HepG2 (cell line): ENCODE measurements around the gene CLPX. TPM values are rescaled to one million over a fixed set of nuclear protein-coding genes. Genes with fewer than 3 reads are reported as not detected.
A peak's percentile ranks its signal among the peaks of the same experiment; 100 is the strongest.

Source experiments
- ATAC-seq: fragments of 200-7000 bp; cut with Tn5 transposase; 3 replicates; pipeline ENCODE4 v1.9.1; 2020; ENCODE audit warnings: mild to moderate bottlenecking, moderate library complexity
- BruUV-seq: library from RNA; stranded (reverse); fragments of 400-500 nt; replicated peaks from 2 replicates; lab custom pipeline; 2021; lab: Mats Ljungman, UMichigan
- CTCF ChIA-PET: fragments of 300-600 bp; formaldehyde crosslinking; extraction: SDS; loops from one replicate; lab custom pipeline; 2021; ENCODE audit warnings: low total read pairs, inconsistent platforms, low intra/inter-chr PET ratio; lab: Yijun Ruan, JAX
- POLR2A ChIA-PET: fragments of 350-600 bp; sonication (Branson Sonifier 250); formaldehyde crosslinking; loops from one replicate; lab custom pipeline; 2020; ENCODE audit warnings: antibody characterized with exemption, inconsistent platforms; lab: Yijun Ruan, JAX
- DNase-seq: peaks from one replicate; pipeline ENCODE4 v3.0.0-alpha.2; 2015; ENCODE audit warnings: low spot score
- FAIRE-seq: peaks from 3 replicates; lab custom pipeline; 2011; peaks lifted over from hg19 to GRCh38; lab: Jason Lieb, UNC
- H2AFZ ChIP-seq: one replicate; pipeline ENCODE4 v1.6.1; 2011; ENCODE audit warnings: low read length, inconsistent platforms
- H3K27ac ChIP-seq: fragments of 300-600 bp; 3 replicates; pipeline ENCODE4 v1.8.0; 2011; ENCODE audit warnings: mixed run types, mild to moderate bottlenecking, mixed read lengths, low read length, inconsistent platforms; ENCODE audit not compliant: insufficient read depth; ENCODE audit errors: extremely low read length
- H3K27me3 ChIP-seq, 2 experiments: fragments of 200-600 bp in 1 of 2; 2 replicates in 1 of 2; 3 replicates in 1 of 2; pipeline versions ENCODE4 v1.6.0 to v1.8.0; 2011; ENCODE audit warnings: low read length in 2 of 2, mild to moderate bottlenecking in 2 of 2, moderate library complexity in 2 of 2, inconsistent platforms in 1 of 2; ENCODE audit not compliant: insufficient read depth in 2 of 2, control insufficient read depth in 1 of 2
- H3K36me3 ChIP-seq, 2 experiments: fragments of 200-600 bp in 1 of 2; replicated peaks in 1 of 2; 2 replicates in 1 of 2; 3 replicates in 1 of 2; pipeline versions ENCODE4 v1.5.1 to v1.8.0; 2011; ENCODE audit warnings: low read length in 2 of 2, inconsistent platforms in 1 of 2; ENCODE audit not compliant: insufficient read depth in 2 of 2, control insufficient read depth in 1 of 2
- H3K4me1 ChIP-seq: 2 replicates; pipeline ENCODE4 v1.5.1; 2012; ENCODE audit warnings: low read length, inconsistent platforms; ENCODE audit not compliant: insufficient read depth
- H3K4me2 ChIP-seq: 2 replicates; pipeline ENCODE4 v1.6.0; 2011; ENCODE audit warnings: low read depth, low read length, inconsistent platforms
- H3K4me3 ChIP-seq, 3 experiments: fragments of 200-600 bp in 1 of 3; sonication (generic), shearing (Covaris generic) in 1 of 3; replicated peaks in 1 of 3; 2 replicates each; pipeline ENCODE4 v1.5.1; 2011 to 2016; ENCODE audit warnings: low read length in 3 of 3, inconsistent platforms in 2 of 3, low read depth in 2 of 3, mild to moderate bottlenecking in 2 of 3, control low read depth in 1 of 3, mixed read lengths in 1 of 3; ENCODE audit not compliant: insufficient read depth in 1 of 3
- H3K79me2 ChIP-seq: one replicate; pipeline ENCODE4 v1.6.1; 2011; ENCODE audit warnings: low read length, inconsistent platforms; ENCODE audit not compliant: insufficient read depth
- H3K9ac ChIP-seq: 2 replicates; pipeline ENCODE4 v1.6.0; 2011; ENCODE audit warnings: mild to moderate bottlenecking, low read depth, low read length, inconsistent platforms; ENCODE audit not compliant: insufficient read depth
- H3K9me3 ChIP-seq: 2 replicates; pipeline ENCODE4 v1.5.1; 2012; ENCODE audit warnings: mild to moderate bottlenecking, low read length
- H4K20me1 ChIP-seq: 2 replicates; pipeline ENCODE4 v1.6.0; 2011; ENCODE audit warnings: inconsistent platforms, mild to moderate bottlenecking, low read length, moderate library complexity; ENCODE audit not compliant: insufficient read depth
- DMAP1 ChIP-seq: IDR thresholded peaks from 2 replicates; pipeline ENCODE4 v1.6.1; 2016
- KDM1A ChIP-seq: IDR thresholded peaks from 2 replicates; pipeline ENCODE4 v1.6.1; 2016; ENCODE audit warnings: missing compliant biosample characterization
- RBFOX2 ChIP-seq: fragments of 200-400 bp; formaldehyde crosslinking; IDR thresholded peaks from 2 replicates; pipeline ENCODE4 v1.6.1; 2017; ENCODE audit warnings: low read depth, mild to moderate bottlenecking, low read length
- SNAPC2 ChIP-seq: sonication (generic); formaldehyde crosslinking; IDR thresholded peaks from 2 replicates; pipeline ENCODE4 v1.8.1; 2022; ENCODE audit warnings: mild to moderate bottlenecking, missing genetic modification reagents
- ZBTB37 ChIP-seq: sonication (generic); formaldehyde crosslinking; IDR thresholded peaks from 2 replicates; pipeline ENCODE4 v1.4.0; 2020; ENCODE audit warnings: mild to moderate bottlenecking, missing genetic modification reagents
- ZNF558 ChIP-seq: sonication (generic); formaldehyde crosslinking; IDR thresholded peaks from 2 replicates; pipeline ENCODE4 v1.9.0; 2022; ENCODE audit warnings: mild to moderate bottlenecking, missing genetic modification reagents, borderline replicate concordance
- ZSCAN22 ChIP-seq: sonication (generic); formaldehyde crosslinking; IDR thresholded peaks from 2 replicates; pipeline ENCODE4 v1.4.0; 2020; ENCODE audit warnings: mild to moderate bottlenecking, missing genetic modification reagents
- WGBS: methylation state at CpG from one replicate; pipeline ENCODE4 v1.1.6; 2017; ENCODE audit warnings: low lambda C conversion rate; 5-methylcytosine and 5-hydroxymethylcytosine counted together
- in situ Hi-C: cut with HindIII; loops from 2 replicates; pipeline ENCODE4 v1.10.0; 2017; ENCODE audit warnings: low pct_unique_long_range_greater_than_20kb; ENCODE audit not compliant: extremely low pct_ligation_motif_present
- intact Hi-C: fragments of 100-400 bp; cut with micrococcal nuclease; formaldehyde crosslinking; loops from one replicate; pipeline ENCODE4 v1.10.0; 2022; ENCODE audit not compliant: unreplicated experiment
- polyA plus RNA-seq, 8 experiments: library from polyadenylated mRNA; depleted of rRNA in 3 of 8; stranded (reverse) in 7 of 8; unstranded in 1 of 8; fragments of >200 nt; fragmentation: Illumina TruSeq in 4 of 8; extraction: Trizol in 4 of 8; gene quantifications; 2 replicates each; pipeline versions ENCODE4 v1.2.1 to v1.2.3, GENCODE V29; 2011 to 2016; ENCODE audit warnings: low read depth in 4 of 8, missing spikeins in 1 of 8, mixed read lengths in 1 of 8; ENCODE audit not compliant: insufficient read depth in 1 of 8
- total RNA-seq, 5 experiments: library from RNA; depleted of rRNA; stranded (reverse); fragments of >200 nt; fragmentation: Illumina TruSeq; extraction: Trizol; gene quantifications; 2 replicates each; pipeline ENCODE4 v1.2.3, GENCODE V29; 2016; ENCODE audit warnings: low read depth in 1 of 5
- TF ChIP-seq, protein P1 (sequence below): IDR thresholded peaks from 2 replicates; pipeline ENCODE4 v1.6.1; 2016; ENCODE audit warnings: low read depth
- TF ChIP-seq, protein P2 (sequence below): sonication (generic); formaldehyde crosslinking; IDR thresholded peaks from 2 replicates; pipeline ENCODE4 v1.4.0; 2020; ENCODE audit warnings: missing genetic modification reagents, borderline replicate concordance

Gene CLPX
- total and polyA plus RNA-seq, 2 of the 13 experiments (the other 11 are each of a cell fraction or from before 2014, with no cell fraction given), result 33.9 to 61.3 TPM

- TF ChIP-seq ZBTB37 (CRISPR knock-in tag) (no peak), RBFOX2 (0 out of 2 replicates have a peak, but pooled peaks have one; percentile 12), ZNF558 (CRISPR knock-in tag) (no peak)
- no peak overlapping the region for H2AFZ ChIP-seq
- POLR2A ChIA-PET, result no interaction called here
- no TSS peak for BruUV-seq
- H3K79me2 ChIP-seq, result peaks cover 23% of the 10 kb centered on the region
- ATAC-seq (no peak), DNase-seq (no peak), FAIRE-seq (no peak)
- H4K20me1 ChIP-seq, result 0 out of 2 replicates have a peak, but pooled peaks cover 5% of the 10 kb centered on the region
- H3K4me2 ChIP-seq, result no peak overlapping the region
- CTCF ChIA-PET, result no interaction called here
- H3K9ac ChIP-seq, result no peak overlapping the region
- H3K27me3 ChIP-seq, result no peaks in the 10 kb centered on the region
- H3K4me3 ChIP-seq, result no peak overlapping the region
- peaks cover 6 to 59% of the 10 kb centered on the region in 2 experiments; a peak in 4 of 5 replicates for H3K36me3 ChIP-seq
- in situ Hi-C loops (no loop called here), intact Hi-C loops (no loop called here)
- H3K9me3 ChIP-seq, result no peaks in the 10 kb centered on the region
- peaks cover 48% of the 10 kb centered on the region for H3K4me1 ChIP-seq
- H3K27ac ChIP-seq, result no peak overlapping the region
Measured at GRCh38 chr15:65176056-65176455, 9.1 kb downstream of the CLPX start.

DNA sequence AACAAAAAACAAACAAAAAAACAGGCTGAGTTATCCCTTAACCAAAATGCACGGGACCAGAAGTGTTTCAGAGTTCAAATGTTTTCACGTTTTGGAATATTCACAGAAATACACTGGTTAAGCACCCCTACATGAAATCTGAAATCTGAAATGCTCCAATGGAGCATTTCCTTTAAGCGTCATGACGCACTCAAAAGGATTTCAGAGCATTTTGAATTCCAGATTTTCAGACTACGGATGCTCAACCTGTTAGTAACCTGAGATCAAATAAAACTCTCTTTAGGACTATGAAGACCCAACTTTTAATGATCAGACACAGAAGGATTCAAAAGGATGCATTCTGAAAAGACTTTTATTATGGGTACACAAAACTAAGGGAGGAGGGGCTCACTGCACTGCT, 9.6 kb downstream of the CLPX start:
- CTCF ChIA-PET, result no interaction called here
- no peak for DNase-seq
- H3K27me3 ChIP-seq, result no peaks in the 10 kb centered on the region
- 0 out of 2 replicates have a peak, but pooled peaks cover 5% of the 10 kb centered on the region for H4K20me1 ChIP-seq
- H3K4me2 ChIP-seq, result no peak overlapping the region
- H2AFZ ChIP-seq, result no peak overlapping the region
- BruUV-seq, result no TSS peak
- intact Hi-C loops, result no loop called here
- H3K4me1 ChIP-seq, result peaks cover 48% of the 10 kb centered on the region
- no peak for FAIRE-seq
- no peaks in the 10 kb centered on the region for H3K9me3 ChIP-seq
- no peak overlapping the region for H3K9ac ChIP-seq
- no peak for TF ChIP-seq ZSCAN22 (CRISPR knock-in tag)
- TF ChIP-seq DMAP1 (CRISPR knock-in tag), result no peak
- 0 out of 2 replicates have a peak, but pooled peaks have one; percentile 36 for TF ChIP-seq RBFOX2
- TF ChIP-seq, protein P1, sequence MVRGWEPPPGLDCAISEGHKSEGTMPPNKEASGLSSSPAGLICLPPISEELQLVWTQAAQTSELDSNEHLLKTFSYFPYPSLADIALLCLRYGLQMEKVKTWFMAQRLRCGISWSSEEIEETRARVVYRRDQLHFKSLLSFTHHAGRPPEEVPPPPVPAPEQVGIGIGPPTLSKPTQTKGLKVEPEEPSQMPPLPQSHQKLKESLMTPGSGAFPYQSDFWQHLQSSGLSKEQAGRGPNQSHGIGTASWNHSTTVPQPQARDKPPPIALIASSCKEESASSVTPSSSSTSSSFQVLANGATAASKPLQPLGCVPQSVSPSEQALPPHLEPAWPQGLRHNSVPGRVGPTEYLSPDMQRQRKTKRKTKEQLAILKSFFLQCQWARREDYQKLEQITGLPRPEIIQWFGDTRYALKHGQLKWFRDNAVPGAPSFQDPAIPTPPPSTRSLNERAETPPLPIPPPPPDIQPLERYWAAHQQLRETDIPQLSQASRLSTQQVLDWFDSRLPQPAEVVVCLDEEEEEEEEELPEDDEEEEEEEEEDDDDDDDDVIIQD (CRISPR knock-in tag), result no peak
- TF ChIP-seq, protein P2, sequence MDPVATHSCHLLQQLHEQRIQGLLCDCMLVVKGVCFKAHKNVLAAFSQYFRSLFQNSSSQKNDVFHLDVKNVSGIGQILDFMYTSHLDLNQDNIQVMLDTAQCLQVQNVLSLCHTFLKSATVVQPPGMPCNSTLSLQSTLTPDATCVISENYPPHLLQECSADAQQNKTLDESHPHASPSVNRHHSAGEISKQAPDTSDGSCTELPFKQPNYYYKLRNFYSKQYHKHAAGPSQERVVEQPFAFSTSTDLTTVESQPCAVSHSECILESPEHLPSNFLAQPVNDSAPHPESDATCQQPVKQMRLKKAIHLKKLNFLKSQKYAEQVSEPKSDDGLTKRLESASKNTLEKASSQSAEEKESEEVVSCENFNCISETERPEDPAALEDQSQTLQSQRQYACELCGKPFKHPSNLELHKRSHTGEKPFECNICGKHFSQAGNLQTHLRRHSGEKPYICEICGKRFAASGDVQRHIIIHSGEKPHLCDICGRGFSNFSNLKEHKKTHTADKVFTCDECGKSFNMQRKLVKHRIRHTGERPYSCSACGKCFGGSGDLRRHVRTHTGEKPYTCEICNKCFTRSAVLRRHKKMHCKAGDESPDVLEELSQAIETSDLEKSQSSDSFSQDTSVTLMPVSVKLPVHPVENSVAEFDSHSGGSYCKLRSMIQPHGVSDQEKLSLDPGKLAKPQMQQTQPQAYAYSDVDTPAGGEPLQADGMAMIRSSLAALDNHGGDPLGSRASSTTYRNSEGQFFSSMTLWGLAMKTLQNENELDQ (CRISPR knock-in tag), result no peak
- no peak for TF ChIP-seq SNAPC2 (CRISPR knock-in tag)
- TF ChIP-seq KDM1A (CRISPR knock-in tag), result no peak
- POLR2A ChIA-PET, result no interaction called here
- in situ Hi-C loops, result no loop called here
- WGBS, result 87% methylated on average over 5 of the region's 5 CpGs
- H3K79me2 ChIP-seq, result peaks cover 18% of the 10 kb centered on the region
- peak overlapping the region; percentile 28 for H3K27ac ChIP-seq
- H3K36me3 ChIP-seq, result peaks cover 6 to 54% of the 10 kb centered on the region in 2 experiments; a peak in 4 of 5 replicates
- H3K4me3 ChIP-seq, result no peak overlapping the region
- ATAC-seq, result no peak
